ENCODE measurements around the gene ARSG.
A peak's percentile ranks its signal among the peaks of the same experiment; 100 is the strongest.
"Not testable (repeated sequence)": the region's sequence is repeated elsewhere in the genome, so short reads cannot be mapped to it uniquely, and the experiment has no call there.

Gene ARSG

DNA sequence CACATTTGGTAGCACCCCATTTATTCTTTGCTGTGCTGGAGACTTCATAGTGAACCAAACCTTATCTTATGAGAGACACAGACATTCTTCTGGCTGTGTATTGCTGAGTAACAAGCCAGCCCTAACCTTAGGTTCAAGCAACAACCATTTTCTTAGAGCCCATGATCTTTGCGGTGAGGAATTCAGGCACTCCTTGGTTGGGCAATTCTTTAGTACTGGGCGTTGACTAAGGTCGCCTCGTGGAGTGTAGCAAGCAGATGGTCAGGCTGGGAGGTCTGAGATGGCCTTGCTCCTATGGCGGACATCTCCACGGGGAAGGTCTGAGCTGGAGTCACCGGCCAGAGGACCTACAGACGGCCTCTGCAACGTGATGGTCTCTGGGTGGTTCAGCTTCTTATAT, 43.1 kb downstream of the ARSG start:
- in situ Hi-C loops (cut with HindIII; ENCODE audit: low pct_unique_long_range_greater_than_20kb, low sequenced_read_pairs): no loop called here
- DNase-seq (ENCODE audit: low read depth in 1 of 2, low spot score in 1 of 2): no peak
- no peak for TF ChIP-seq JUND (IDR thresholded peaks at IDR 0.05; ENCODE audit: low read depth)

DNA sequence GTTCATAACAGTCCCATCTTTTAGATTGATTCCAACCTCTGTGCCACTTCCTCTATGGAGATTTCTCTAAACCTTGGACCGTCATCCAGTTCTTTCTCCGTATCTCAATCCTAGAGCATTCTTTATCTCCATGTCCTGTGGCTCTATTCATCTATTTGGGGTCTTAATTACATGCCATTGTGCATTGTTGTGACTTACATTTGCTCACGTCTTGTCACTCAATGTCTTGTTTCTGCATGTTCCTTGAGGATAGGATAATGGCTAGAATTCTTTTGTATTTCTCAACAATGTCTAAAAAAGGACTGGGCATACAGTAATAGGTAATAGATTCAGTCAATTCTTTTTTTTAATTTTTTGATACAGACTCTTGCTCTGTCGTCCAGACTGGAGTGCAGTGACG, 50.2 kb downstream of the ARSG start:
- no peak for DNase-seq (ENCODE audit: low read depth in 1 of 2, low spot score in 1 of 2)
- in situ Hi-C loops (cut with HindIII; ENCODE audit: low pct_unique_long_range_greater_than_20kb, low sequenced_read_pairs): no loop called here
- no peak for TF ChIP-seq JUND (IDR thresholded peaks at IDR 0.05; ENCODE audit: low read depth)

DNA sequence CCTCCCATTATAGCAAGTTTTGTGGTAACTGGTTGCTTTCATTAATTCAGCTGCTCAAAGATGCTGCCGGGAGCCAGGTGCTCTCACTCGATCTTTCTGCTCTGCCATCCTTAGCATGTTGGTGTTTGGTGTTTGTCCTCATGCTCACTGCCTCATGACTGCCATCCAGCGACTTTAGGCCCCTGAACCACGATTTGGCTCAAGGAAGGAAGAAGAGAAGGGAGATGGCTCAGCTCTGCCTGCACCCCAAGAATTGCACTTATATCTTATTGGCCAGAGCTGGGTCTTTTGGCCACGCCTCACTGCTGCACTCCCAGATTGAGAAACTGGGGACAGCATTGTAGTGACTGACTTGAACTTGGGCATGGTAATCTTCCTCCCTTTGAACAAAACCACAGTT, 52.7 kb downstream of the ARSG start:
- in situ Hi-C loops (cut with HindIII; ENCODE audit: low pct_unique_long_range_greater_than_20kb, low sequenced_read_pairs): no loop called here
- peak in 1 of 2 experiments; percentile 62 for DNase-seq (ENCODE audit: low read depth in 1 of 2, low spot score in 1 of 2)
- no peak for TF ChIP-seq JUND (IDR thresholded peaks at IDR 0.05; ENCODE audit: low read depth)

DNA sequence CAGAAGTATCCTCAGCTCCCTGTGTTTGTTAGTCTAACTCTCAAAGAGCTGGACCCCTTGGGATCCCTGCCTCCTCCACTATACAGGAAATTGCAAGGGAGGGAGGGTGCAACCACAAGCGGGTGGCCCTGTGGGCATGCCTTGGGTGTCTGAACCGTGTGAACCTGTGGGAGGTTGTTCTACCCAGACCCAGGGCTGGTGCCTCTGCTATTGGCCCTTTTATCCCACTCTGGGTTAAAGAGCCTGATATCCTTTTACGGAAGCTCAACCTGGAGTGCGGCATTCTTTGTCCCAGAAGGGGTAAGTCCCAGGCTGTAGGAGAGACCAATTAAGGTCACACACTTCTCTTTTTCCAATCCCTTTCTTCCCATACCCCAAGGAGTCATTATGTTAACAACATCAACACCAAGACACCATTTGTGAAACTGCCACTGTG, 53.4 kb downstream of the ARSG start:
- no peak for DNase-seq (ENCODE audit: low read depth in 1 of 2, low spot score in 1 of 2)
- in situ Hi-C loops (cut with HindIII; ENCODE audit: low pct_unique_long_range_greater_than_20kb, low sequenced_read_pairs): no loop called here
- TF ChIP-seq JUND (IDR thresholded peaks at IDR 0.05; ENCODE audit: low read depth): no peak

DNA sequence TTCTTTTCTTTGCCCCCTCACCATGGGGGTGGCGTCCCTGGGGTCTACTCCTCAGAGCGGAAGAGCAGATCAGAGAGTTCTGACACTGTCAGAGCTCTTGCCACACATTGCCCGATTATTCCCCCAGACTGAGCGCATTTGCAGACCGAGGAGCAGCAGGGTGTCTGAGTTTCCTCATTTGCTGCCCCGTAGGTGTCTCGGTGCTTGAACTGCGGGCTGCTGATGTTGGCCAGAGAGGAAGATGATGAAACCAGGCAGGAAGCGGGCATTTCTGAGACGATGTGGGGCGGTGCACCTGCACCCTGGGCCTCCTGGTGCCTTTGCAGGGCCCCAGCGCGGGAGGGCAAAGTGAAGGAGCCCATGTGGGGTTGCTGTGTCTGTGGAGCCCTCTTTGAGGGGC, 55.2 kb downstream of the ARSG start:
- DNase-seq (ENCODE audit: low read depth in 1 of 2, low spot score in 1 of 2): no peak
- in situ Hi-C loops (cut with HindIII; ENCODE audit: low pct_unique_long_range_greater_than_20kb, low sequenced_read_pairs): no loop called here
- no peak for TF ChIP-seq JUND (IDR thresholded peaks at IDR 0.05; ENCODE audit: low read depth)

DNA sequence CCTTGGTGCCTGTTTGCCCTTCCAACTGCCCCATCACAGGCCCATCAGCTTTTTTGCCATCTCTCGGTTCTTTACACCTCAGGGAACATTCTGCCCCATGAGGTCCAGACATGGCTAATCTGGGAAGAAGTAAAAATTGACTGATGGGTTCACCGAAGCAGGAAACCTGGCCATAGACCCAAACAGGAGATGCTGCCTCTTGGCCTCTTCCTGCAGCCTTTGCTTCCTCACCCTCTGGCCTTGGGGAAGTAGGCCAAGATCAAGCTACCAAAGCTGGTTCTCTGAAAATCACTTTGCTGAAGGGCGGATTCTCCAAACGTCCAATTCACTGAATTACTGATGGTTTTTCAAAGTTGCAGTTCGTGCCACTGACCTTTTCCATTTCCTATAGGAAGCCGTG, 56.1 kb downstream of the ARSG start:
- DNase-seq (ENCODE audit: low read depth in 1 of 2, low spot score in 1 of 2): no peak
- in situ Hi-C loops (cut with HindIII; ENCODE audit: low pct_unique_long_range_greater_than_20kb, low sequenced_read_pairs): no loop called here
- TF ChIP-seq JUND (IDR thresholded peaks at IDR 0.05; ENCODE audit: low read depth): no peak

- in situ Hi-C loops (cut with HindIII; ENCODE audit: low pct_unique_long_range_greater_than_20kb, low sequenced_read_pairs): no loop called here
- TF ChIP-seq JUND (IDR thresholded peaks at IDR 0.05; ENCODE audit: low read depth): no peak
Measured at GRCh38 chr17:68349157-68349556, 57.9 kb downstream of the ARSG start.

GRCh38 chr17:68351395-68351794, 60.1 kb downstream of the ARSG start:
- no peak for TF ChIP-seq JUND (IDR thresholded peaks at IDR 0.05; ENCODE audit: low read depth)
- in situ Hi-C loops (cut with HindIII; ENCODE audit: low pct_unique_long_range_greater_than_20kb, low sequenced_read_pairs): no loop called here
- peak in 1 of 2 experiments; percentile 30 for DNase-seq (ENCODE audit: low read depth in 1 of 2, low spot score in 1 of 2)

More at GRCh38 chr17:68349157-68349556, 57.9 kb downstream of the ARSG start:
- DNase-seq (ENCODE audit: low read depth in 1 of 2, low spot score in 1 of 2): no peak

DNA sequence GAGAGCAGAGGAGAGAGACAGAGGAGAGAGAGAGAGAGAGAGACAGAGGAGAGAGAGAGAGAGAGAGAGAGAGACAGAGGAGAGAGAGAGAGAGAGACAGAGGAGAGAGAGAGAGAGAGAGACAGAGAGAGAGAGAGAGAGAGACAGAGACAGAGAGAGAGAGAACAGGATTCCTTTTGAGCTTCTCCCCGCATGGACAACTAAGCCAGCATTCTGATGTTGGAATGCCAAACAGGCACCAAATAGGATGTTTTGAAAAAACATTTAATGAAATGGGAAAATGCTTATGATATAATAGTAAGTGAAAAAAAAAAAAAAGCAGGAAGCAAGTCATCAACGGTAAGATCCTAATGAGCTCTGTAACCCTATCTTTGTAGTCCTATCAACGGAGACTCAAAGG, 60.7 kb downstream of the ARSG start:
- in situ Hi-C loops (cut with HindIII; ENCODE audit: low pct_unique_long_range_greater_than_20kb, low sequenced_read_pairs): no loop called here
- TF ChIP-seq JUND (IDR thresholded peaks at IDR 0.05; ENCODE audit: low read depth): no peak
- DNase-seq (ENCODE audit: low read depth in 1 of 2, low spot score in 1 of 2): no peak

- in situ Hi-C loops (cut with HindIII; ENCODE audit: low pct_unique_long_range_greater_than_20kb, low sequenced_read_pairs); DNase-seq (ENCODE audit: low read depth in 1 of 2, low spot score in 1 of 2): not testable (repeated sequence)
Measured at GRCh38 chr17:68352671-68353070, 61.4 kb downstream of the ARSG start.

GRCh38 chr17:68353111-68353521, 61.8 kb downstream of the ARSG start:
- TF ChIP-seq JUND (IDR thresholded peaks at IDR 0.05; ENCODE audit: low read depth): no peak
- in situ Hi-C loops (cut with HindIII; ENCODE audit: low pct_unique_long_range_greater_than_20kb, low sequenced_read_pairs): no loop called here
- no peak for DNase-seq (ENCODE audit: low read depth in 1 of 2, low spot score in 1 of 2)

DNA sequence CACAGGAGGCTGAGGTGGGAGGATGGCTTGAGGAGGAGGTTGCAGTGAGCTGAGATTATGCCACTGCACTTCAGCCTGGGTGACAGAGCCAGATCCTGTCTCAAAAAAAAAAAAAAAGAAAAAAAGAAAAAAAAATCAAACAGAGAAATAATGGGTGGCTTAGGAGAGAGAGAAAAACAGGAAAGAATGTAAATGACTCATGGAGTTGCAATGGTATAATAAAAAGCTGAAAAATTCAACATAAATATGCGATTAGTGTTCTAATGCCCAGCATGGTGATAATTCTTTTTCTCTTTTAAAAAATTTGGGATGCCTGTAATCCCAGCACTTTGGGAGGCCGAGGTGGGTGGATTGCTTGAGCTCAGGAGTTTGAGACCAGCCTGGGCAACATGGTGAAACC, 63.0 kb downstream of the ARSG start:
- DNase-seq (ENCODE audit: low read depth in 1 of 2, low spot score in 1 of 2); in situ Hi-C loops (cut with HindIII; ENCODE audit: low pct_unique_long_range_greater_than_20kb, low sequenced_read_pairs): not testable (repeated sequence)

- DNase-seq (ENCODE audit: low read depth in 1 of 2, low spot score in 1 of 2); in situ Hi-C loops (cut with HindIII; ENCODE audit: low pct_unique_long_range_greater_than_20kb, low sequenced_read_pairs): not testable (repeated sequence)
Measured at GRCh38 chr17:68355108-68355507, 63.8 kb downstream of the ARSG start.

GRCh38 chr17:68356520-68356919, 65.2 kb downstream of the ARSG start:
- in situ Hi-C loops (cut with HindIII; ENCODE audit: low pct_unique_long_range_greater_than_20kb, low sequenced_read_pairs): no loop called here
- no peak for TF ChIP-seq JUND (IDR thresholded peaks at IDR 0.05; ENCODE audit: low read depth)
- DNase-seq (ENCODE audit: low read depth in 1 of 2, low spot score in 1 of 2): no peak
